NCI-H69 (cell line): ENCODE measurements around the gene PNMA1.

Experiments used
- DNase-seq: peaks from one replicate; lab custom pipeline; 2025; lab: John Stamatoyannopoulos, UW

PNMA1 gene

GRCh38 chr14:73663548-73664212 lies 50.5 kb downstream of the PNMA1 start:
- DNase-seq, result no peak

- DNase-seq, result peak; percentile 41
Measured at GRCh38 chr14:73662487-73662943, 51.7 kb downstream of the PNMA1 start.

GRCh38 chr14:73661872-73662271 lies 52.3 kb downstream of the PNMA1 start:
- no peak for DNase-seq
